Endothelial cell of umbilical vein (primary cell): ENCODE data around the gene PPM1J. TPM values are rescaled to one million over a fixed set of nuclear protein-coding genes. Genes with fewer than 3 reads are reported as not detected.
A peak's percentile ranks its signal among the peaks of the same experiment; 100 is the strongest.

Experiments
- BruUV-seq: library from RNA; stranded (reverse); fragments of 400-500 nt; replicated peaks from 2 replicates; lab custom pipeline; 2021; lab: Mats Ljungman, UMichigan
- CTCF ChIA-PET: fragments of 300-600, 350-600 bp; sonication (Branson Sonifier 250); formaldehyde crosslinking; loops from one replicate; lab custom pipeline; 2021; ENCODE audit warnings: antibody characterized with exemption, inconsistent platforms; lab: Charles Lee
- POLR2A ChIA-PET: fragments of 300-600, 350-600 bp; sonication (Branson Sonifier 250); formaldehyde crosslinking; loops from one replicate; lab custom pipeline; 2021; ENCODE audit warnings: antibody characterized with exemption, inconsistent platforms; lab: Charles Lee
- DNase-seq: peaks from one replicate; pipeline ENCODE4 v3.0.0-alpha.2; 2011; ENCODE audit warnings: low read depth, low spot score
- FAIRE-seq: peaks from 2 replicates; lab custom pipeline; 2011; peaks lifted over from hg19 to GRCh38; lab: Jason Lieb, UNC
- H2AFZ ChIP-seq: 2 replicates; pipeline ENCODE4 v1.6.0; 2012; ENCODE audit warnings: low read depth, low read length, control low read depth, inconsistent platforms
- H3K27ac ChIP-seq: 2 replicates; pipeline ENCODE4 v1.5.1; 2011; ENCODE audit warnings: low read depth, mild to moderate bottlenecking, control low read depth, low read length, moderate library complexity; ENCODE audit not compliant: insufficient read depth
- H3K27me3 ChIP-seq, 2 experiments: 2 replicates each; pipeline versions ENCODE4 v1.6.0 to v1.6.1; 2011; ENCODE audit warnings: low read length in 2 of 2, mixed read lengths in 1 of 2; ENCODE audit not compliant: control insufficient read depth in 2 of 2, insufficient read depth in 2 of 2
- H3K36me3 ChIP-seq, 2 experiments: 2 replicates in 1 of 2; 3 replicates in 1 of 2; pipeline ENCODE4 v1.5.1; 2011; ENCODE audit warnings: low read length in 2 of 2, mild to moderate bottlenecking in 1 of 2, moderate library complexity in 1 of 2; ENCODE audit not compliant: control insufficient read depth in 2 of 2, insufficient read depth in 2 of 2; ENCODE audit errors: extremely low read depth in 1 of 2
- H3K4me1 ChIP-seq: 3 replicates; pipeline ENCODE4 v1.5.1; 2011; ENCODE audit warnings: mild to moderate bottlenecking, low read length; ENCODE audit not compliant: control insufficient read depth, insufficient read depth; ENCODE audit errors: extremely low read depth
- H3K4me2 ChIP-seq: 2 replicates; pipeline ENCODE4 v1.6.1; 2011; ENCODE audit warnings: low read length, control low read depth, mixed read lengths; ENCODE audit not compliant: insufficient read depth
- H3K4me3 ChIP-seq, 3 experiments: fragments of 200-600 bp in 1 of 3; sonication (generic), shearing (Covaris generic) in 1 of 3; replicated peaks in 1 of 3; 2 replicates each; pipeline ENCODE4 v1.5.1; 2011 to 2016; ENCODE audit warnings: control low read depth in 3 of 3, low read length in 3 of 3, mild to moderate bottlenecking in 2 of 3, inconsistent platforms in 1 of 3, low read depth in 1 of 3, moderate library complexity in 1 of 3; ENCODE audit not compliant: insufficient read depth in 1 of 3
- H3K79me2 ChIP-seq: 2 replicates; pipeline ENCODE4 v1.6.0; 2012; ENCODE audit warnings: low read length, inconsistent platforms; ENCODE audit not compliant: control insufficient read depth, insufficient read depth
- H3K9ac ChIP-seq: replicated peaks from 2 replicates; pipeline ENCODE3; 2011; ENCODE audit warnings: low read length, control low read depth; ENCODE audit not compliant: insufficient read depth; ENCODE audit errors: extremely low read depth
- H3K9me1 ChIP-seq: replicated peaks from 3 replicates; pipeline ENCODE4 v1.6.0; 2011; ENCODE audit warnings: mild to moderate bottlenecking, low read length; ENCODE audit not compliant: control insufficient read depth, insufficient read depth; ENCODE audit errors: extremely low read depth
- H3K9me3 ChIP-seq: replicated peaks from 2 replicates; pipeline ENCODE4 v1.5.1; 2012; ENCODE audit warnings: low read length, inconsistent platforms; ENCODE audit not compliant: control insufficient read depth, insufficient read depth
- H4K20me1 ChIP-seq: replicated peaks from 2 replicates; pipeline ENCODE3; 2011; ENCODE audit warnings: mild to moderate bottlenecking, low read length; ENCODE audit not compliant: control insufficient read depth, insufficient read depth; ENCODE audit errors: extremely low read depth
- CTCF ChIP-seq, 2 donors: IDR thresholded peaks; 1 replicate in 1 of 2; 2 replicates in 1 of 2; pipeline ENCODE4 v1.5.1; 2011; ENCODE audit warnings: low read length in 2 of 2, mild to moderate bottlenecking in 2 of 2, moderate library complexity in 2 of 2, control low read depth in 1 of 2, inconsistent platforms in 1 of 2, low read depth in 1 of 2; ENCODE audit not compliant: insufficient read depth in 1 of 2; ENCODE audit errors: extremely low read depth in 1 of 2
- EZH2 ChIP-seq: IDR thresholded peaks from 2 replicates; pipeline ENCODE4 v1.6.1; 2012; ENCODE audit warnings: borderline replicate concordance, low read depth, mild to moderate bottlenecking, moderate library complexity, low read length, inconsistent platforms; ENCODE audit not compliant: severe bottlenecking
- FOS ChIP-seq: IDR thresholded peaks from 2 replicates; pipeline ENCODE4 v1.6.1; 2011; ENCODE audit warnings: mild to moderate bottlenecking, low read length, moderate library complexity, borderline replicate concordance; ENCODE audit not compliant: insufficient read depth
- GATA2 ChIP-seq: IDR thresholded peaks from 2 replicates; pipeline ENCODE4 v1.7.0; 2011; ENCODE audit warnings: low read depth, mild to moderate bottlenecking, moderate library complexity, mixed read lengths, low read length; ENCODE audit not compliant: insufficient read length, insufficient read depth
- JUN ChIP-seq: IDR thresholded peaks from 2 replicates; pipeline ENCODE4 v1.6.1; 2011; ENCODE audit warnings: borderline replicate concordance, low read depth; ENCODE audit not compliant: insufficient read length, insufficient read depth
- MAX ChIP-seq: IDR thresholded peaks from 2 replicates; pipeline ENCODE4 v1.6.1; 2011; ENCODE audit not compliant: insufficient read depth, insufficient read length
- MYC ChIP-seq: IDR thresholded peaks from one replicate; pipeline ENCODE4 v1.6.1; 2011; ENCODE audit warnings: mild to moderate bottlenecking, low read depth, low read length
- POLR2A ChIP-seq: IDR thresholded peaks from 2 replicates; pipeline ENCODE4 v1.6.1; 2012; ENCODE audit warnings: low read depth, mild to moderate bottlenecking, control low read depth, low read length
- POLR2AphosphoS5 ChIP-seq: IDR thresholded peaks from 2 replicates; pipeline ENCODE4 v1.6.1; 2012; ENCODE audit warnings: low read depth, mild to moderate bottlenecking, control low read depth, low read length, moderate library complexity; ENCODE audit not compliant: insufficient read depth
- dilution Hi-C: fragments of 300-500 bp; cut with MboI; formaldehyde crosslinking; loops from one replicate; pipeline ENCODE4 v1.15.0; 2019; ENCODE audit warnings: low sequenced_read_pairs; ENCODE audit not compliant: extremely low pct_ligation_motif_present
- intact Hi-C: fragments of 100-400 bp; cut with micrococcal nuclease; formaldehyde crosslinking; loops from one replicate; pipeline ENCODE4 v1.10.0; 2022
- polyA plus RNA-seq, 4 experiments: library from polyadenylated mRNA; depleted of rRNA in 3 of 4; stranded (reverse) in 3 of 4; unstranded in 1 of 4; fragments of >200 nt; gene quantifications; 2 replicates each; pipeline versions ENCODE4 v1.2.1 to v1.2.3, GENCODE V29; 2011 to 2012; ENCODE audit warnings: missing spikeins in 1 of 4
- total RNA-seq: library from RNA; stranded (reverse); gene quantifications from 2 replicates; pipeline ENCODE4 v1.2.3, GENCODE V29; 2021

The PPM1J gene
- total and polyA plus RNA-seq, 2 donors (not counting 3 experiments of a cell fraction or from before 2014, with no cell fraction given), result 1.7 to 3.1 TPM

GRCh38 chr1:112704391-112704933 lies 10.7 kb downstream of the PPM1J start:
- no peak for TF ChIP-seq GATA2
- TF ChIP-seq POLR2AphosphoS5, result no peak
- no peak for TF ChIP-seq JUN
- TF ChIP-seq POLR2A, result no peak
- TF ChIP-seq MAX, result no peak
- TF ChIP-seq FOS, result no peak
- TF ChIP-seq MYC, result no peak
- no peak for TF ChIP-seq EZH2
- no peak for TF ChIP-seq CTCF (IDR thresholded peaks at IDR 0.05; ENCODE audit: extremely low read depth in 1 of 2, insufficient read depth in 1 of 2, low read depth in 1 of 2, low read length in 2 of 2)
- BruUV-seq, result TSS peak; percentile 14
- Histone ChIP-seq H3K27me3 (no peaks in the 10 kb centered on the region), H3K27ac (peak overlapping the region; percentile 88), H3K9me3 (no peaks in the 10 kb centered on the region), H3K4me3 (peak overlapping the region in 2 of 3 experiments; percentile 81 to 89), H3K79me2 (peaks cover 48% of the 10 kb centered on the region), H3K4me1 (peaks cover 67% of the 10 kb centered on the region), H3K9ac (peak overlapping the region; percentile 58), H3K4me2 (peak overlapping the region; percentile 83), H3K9me1 (no peaks in the 10 kb centered on the region), H3K36me3 (peaks cover 12 to 14% of the 10 kb centered on the region in 2 experiments), H4K20me1 (no peaks in the 10 kb centered on the region), H2AFZ (no peak overlapping the region)
- no peak for DNase-seq
- no peak for FAIRE-seq
- dilution Hi-C loops (no loop called here), intact Hi-C loops (loop anchor here (2.0 kb wide), 1 partner anchor 160 kb away; no protein-coding TSS in a partner anchor)
- CTCF ChIA-PET, result interaction anchor here (0.7 to 2.5 kb wide), 11 partner anchors 11 to 406 kb away, joined by 3 to 15 read pairs (median 4); partner anchors contain the start of genes LRIG2, MOV10 and PPM1J
- POLR2A ChIA-PET, result interaction anchor here (0.6 to 2.2 kb wide), 7 partner anchors 11 to 1099 kb away, joined by 3 to 19 read pairs (median 4); partner anchors contain the start of genes MOV10 and PPM1J
